GM12801 (cell line): ENCODE measurements around the gene HTR7.

Experiments used
- TF ChIP-seq, protein P1 (sequence below): IDR thresholded peaks from one replicate; pipeline ENCODE4 v1.5.1; 2011; ENCODE audit warnings: control low read depth; ENCODE audit not compliant: insufficient read length; ENCODE audit errors: extremely low read depth

HTR7 gene

DNA sequence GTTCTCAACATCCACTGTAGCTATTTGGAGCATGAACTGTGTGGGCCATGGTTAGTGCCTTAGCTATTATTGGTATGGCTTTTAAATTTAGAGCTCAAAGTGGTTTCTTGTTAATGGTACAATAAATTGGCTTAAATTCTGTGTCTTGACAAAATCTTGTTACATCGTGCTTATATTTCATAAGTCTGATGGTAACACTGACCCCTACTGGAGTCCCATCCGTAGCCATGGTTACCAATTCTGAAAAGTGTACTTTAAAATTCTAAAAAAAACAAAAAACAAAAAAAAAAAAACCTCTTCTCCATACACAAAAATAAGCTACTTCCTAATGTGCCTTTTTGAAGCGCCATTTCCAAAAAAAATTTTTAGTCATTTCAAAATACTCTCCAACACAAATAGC, 7.6 kb upstream of the HTR7 start:
- TF ChIP-seq, protein P1, sequence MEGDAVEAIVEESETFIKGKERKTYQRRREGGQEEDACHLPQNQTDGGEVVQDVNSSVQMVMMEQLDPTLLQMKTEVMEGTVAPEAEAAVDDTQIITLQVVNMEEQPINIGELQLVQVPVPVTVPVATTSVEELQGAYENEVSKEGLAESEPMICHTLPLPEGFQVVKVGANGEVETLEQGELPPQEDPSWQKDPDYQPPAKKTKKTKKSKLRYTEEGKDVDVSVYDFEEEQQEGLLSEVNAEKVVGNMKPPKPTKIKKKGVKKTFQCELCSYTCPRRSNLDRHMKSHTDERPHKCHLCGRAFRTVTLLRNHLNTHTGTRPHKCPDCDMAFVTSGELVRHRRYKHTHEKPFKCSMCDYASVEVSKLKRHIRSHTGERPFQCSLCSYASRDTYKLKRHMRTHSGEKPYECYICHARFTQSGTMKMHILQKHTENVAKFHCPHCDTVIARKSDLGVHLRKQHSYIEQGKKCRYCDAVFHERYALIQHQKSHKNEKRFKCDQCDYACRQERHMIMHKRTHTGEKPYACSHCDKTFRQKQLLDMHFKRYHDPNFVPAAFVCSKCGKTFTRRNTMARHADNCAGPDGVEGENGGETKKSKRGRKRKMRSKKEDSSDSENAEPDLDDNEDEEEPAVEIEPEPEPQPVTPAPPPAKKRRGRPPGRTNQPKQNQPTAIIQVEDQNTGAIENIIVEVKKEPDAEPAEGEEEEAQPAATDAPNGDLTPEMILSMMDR = no peak

DNA sequence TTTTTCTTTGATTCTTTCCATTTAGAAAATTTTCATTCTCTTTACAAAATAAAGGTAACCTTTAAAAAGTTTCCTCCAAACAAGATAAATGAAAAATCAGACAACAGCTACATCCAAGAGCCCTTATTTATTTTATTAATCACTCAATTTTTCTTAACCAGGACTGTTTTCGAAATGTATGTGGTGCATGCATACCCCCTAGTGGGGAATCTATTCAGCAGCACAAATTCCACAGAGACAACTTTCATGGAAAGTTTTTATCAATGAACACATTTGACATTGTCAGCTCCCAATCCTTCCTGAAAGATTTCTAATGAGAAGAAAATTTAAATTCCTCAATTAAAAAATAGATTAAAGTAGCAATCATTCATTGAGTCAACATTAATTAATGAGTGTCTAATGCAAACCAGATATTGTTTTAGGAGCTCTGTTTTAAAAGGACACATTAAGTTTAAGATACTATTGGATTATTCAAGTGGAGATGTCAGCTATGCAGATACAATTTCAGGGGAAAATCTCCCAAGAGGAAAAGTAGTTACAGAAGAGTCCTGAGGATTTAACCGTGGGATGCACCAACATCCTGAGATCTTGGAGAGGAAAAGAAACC, 5.2 kb upstream of the HTR7 start:
- TF ChIP-seq, protein P1 = no peak

DNA sequence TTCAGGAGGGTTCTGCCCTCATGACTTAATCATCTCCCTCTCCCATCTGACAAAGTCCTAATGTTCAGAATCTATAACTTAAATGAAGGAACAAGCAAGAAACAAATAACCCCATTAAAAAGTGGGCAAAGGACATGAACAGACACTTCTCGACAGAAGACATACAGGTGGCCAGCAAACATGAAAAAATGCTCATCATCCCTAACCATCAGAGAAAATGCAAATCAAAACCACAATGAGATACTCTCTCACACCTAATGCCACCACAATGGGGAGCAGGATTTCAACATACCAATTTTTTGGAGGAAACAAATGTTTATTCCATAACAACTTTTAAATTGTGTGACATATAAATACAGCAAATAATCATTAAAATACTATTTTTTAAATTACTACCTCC, 3.0 kb upstream of the HTR7 start:
- TF ChIP-seq, protein P1 = no peak

DNA sequence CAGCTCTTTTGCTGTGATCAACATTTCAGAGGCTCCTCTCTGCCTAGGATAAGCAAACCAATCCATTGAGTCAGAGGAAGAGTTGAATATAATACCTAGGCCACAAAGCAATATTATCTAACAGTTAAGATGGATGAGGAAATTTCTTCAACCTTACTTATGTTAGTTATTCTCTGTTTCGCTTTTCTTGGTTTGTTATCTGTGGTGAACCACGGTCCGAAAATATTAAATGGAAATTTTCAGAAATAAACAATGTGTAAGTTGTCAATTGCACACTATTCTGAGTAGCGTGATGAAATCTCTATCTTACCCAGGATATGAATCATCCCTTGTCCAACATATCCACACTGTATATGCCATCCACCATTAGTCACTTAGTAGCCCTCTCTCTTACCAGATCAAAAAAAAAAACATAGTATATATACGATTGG, 1.5 kb upstream of the HTR7 start:
- TF ChIP-seq, protein P1 = no peak

DNA sequence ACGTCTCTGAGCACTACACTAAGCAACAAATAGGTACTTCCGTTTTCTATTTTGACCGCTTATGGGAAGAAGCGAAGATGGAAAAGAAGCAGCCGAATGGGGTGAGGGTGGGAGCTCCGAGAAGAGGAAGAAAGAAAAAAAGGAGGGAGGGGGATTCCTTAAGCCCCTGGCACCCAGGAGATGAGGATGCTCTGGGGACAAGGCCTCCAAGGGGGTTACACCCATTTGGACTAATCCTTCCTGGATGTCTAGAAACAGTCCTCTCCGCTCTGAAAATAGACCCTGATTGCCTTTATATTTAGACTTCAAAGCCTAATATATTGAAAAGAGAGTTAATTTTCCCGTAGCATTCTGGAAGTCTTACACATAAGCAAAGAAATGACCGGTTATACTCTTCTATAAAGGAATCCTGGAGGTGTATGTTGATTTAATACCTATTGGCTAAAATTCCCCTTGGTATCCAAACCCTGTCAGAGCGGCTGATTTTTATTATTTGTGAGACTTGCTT, 676 bp upstream of the HTR7 start:
- TF ChIP-seq, protein P1 = no peak

DNA sequence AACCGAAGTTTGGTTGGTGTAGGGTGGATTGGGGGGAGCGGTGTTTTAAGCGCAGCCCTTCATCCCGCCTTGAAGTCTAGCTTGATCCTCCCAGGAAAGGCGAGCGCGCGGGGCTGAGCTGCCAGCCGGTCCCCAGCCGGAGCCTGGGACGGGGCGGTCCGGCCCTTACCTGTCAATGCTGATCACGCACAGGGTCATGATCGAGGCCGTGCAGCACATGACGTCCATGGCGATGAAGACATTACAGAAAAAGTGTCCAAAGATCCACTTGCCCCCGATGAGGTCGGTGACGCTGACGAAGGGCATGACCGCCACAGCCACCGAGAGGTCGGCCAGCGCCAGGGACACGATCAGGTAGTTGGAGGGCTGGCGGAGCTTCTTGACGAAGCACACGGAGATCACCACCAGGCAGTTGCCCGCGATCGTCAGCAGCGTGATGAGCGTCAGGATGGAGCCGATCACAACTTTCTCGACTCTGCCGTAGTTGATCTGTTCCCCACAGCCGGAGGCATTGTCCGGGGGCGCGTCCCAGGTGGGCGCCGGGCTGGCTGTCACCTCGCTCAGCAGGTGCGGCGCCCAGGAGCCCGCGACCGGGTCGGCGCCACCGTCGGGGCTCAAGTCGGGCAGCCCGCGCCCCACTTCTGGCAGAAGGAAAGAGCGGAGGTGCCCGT, 740 bp downstream of the HTR7 start:
- TF ChIP-seq, protein P1 = no peak

DNA sequence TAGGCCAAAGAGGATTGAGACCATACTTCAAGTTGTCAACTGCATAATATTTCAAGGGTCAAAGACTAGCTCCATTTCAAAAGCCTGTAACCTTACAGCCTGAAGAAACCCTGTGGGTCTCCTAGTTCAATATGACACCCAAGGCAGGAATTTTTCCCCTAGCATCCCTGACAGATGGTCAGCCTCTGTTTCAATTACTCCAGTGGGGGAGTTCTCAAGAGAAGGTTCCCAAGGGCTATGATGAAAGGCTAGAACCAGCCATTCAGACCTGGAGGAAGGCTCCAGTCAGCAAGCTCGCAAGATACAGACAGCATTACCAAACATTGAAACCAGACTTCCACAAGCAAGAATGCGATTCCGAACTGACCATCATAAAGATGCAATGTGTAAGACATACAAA, 1.6 kb downstream of the HTR7 start:
- TF ChIP-seq, protein P1 = no peak
